Measurements from ENCODE around the gene SH3BP1.

GRCh38 chr22:37607010-37607934 lies 32.2 kb upstream of the SH3BP1 start:
- TF ChIP-seq CTCF (IDR thresholded peaks at IDR 0.05): peak; percentile 93 to 99 (median 98)
- no peak for TF ChIP-seq POLR2A (IDR thresholded peaks at IDR 0.05)

All from esophagus squamous epithelium (tissue), 4 donors.